ENCODE results near the gene FCF1.
"Not testable (repeated sequence)": the region's sequence is repeated elsewhere in the genome, so short reads cannot be mapped to it uniquely, and the experiment has no call there.

Gene FCF1

GRCh38 chr14:74702293-74702692 is 10.7 kb upstream of the FCF1 start:
- no peak for FAIRE-seq

GRCh38 chr14:74703043-74703442 is 9.9 kb upstream of the FCF1 start:
- FAIRE-seq, result no peak

- no peak for FAIRE-seq
Measured at GRCh38 chr14:74704656-74705055, 8.3 kb upstream of the FCF1 start.

GRCh38 chr14:74705613-74706500 is 7.1 kb upstream of the FCF1 start:
- no peak for FAIRE-seq

- FAIRE-seq, result no peak
Measured at GRCh38 chr14:74710480-74710879, 2.5 kb upstream of the FCF1 start.

- no peak for FAIRE-seq
Measured at GRCh38 chr14:74711651-74712050, 1.3 kb upstream of the FCF1 start.

GRCh38 chr14:74713395-74713735 is 421 bp downstream of the FCF1 start:
- peak; percentile 13 for FAIRE-seq

- no peak for FAIRE-seq
Measured at GRCh38 chr14:74720526-74720925, 7.6 kb downstream of the FCF1 start.

- FAIRE-seq, result no peak
Measured at GRCh38 chr14:74723134-74723533, 10.2 kb downstream of the FCF1 start.

GRCh38 chr14:74732387-74732786 is 19.4 kb downstream of the FCF1 start:
- no peak for FAIRE-seq

GRCh38 chr14:74733221-74733620 is 20.3 kb downstream of the FCF1 start:
- no peak for FAIRE-seq

GRCh38 chr14:74735125-74735524 is 22.2 kb downstream of the FCF1 start:
- no peak for FAIRE-seq

- FAIRE-seq, result no peak
Measured at GRCh38 chr14:74737753-74738325, 24.9 kb downstream of the FCF1 start.

GRCh38 chr14:74739293-74740030 is 26.5 kb downstream of the FCF1 start:
- no peak for FAIRE-seq

- no peak for FAIRE-seq
Measured at GRCh38 chr14:74747237-74747636, 34.3 kb downstream of the FCF1 start.

GRCh38 chr14:74754157-74754556 is 41.2 kb downstream of the FCF1 start:
- FAIRE-seq, result no peak

GRCh38 chr14:74754899-74755298 is 42.0 kb downstream of the FCF1 start:
- no peak for FAIRE-seq

- FAIRE-seq, result no peak
Measured at GRCh38 chr14:74756326-74756725, 43.4 kb downstream of the FCF1 start.

- not testable (repeated sequence) for FAIRE-seq
Measured at GRCh38 chr14:74758505-74758904, 45.6 kb downstream of the FCF1 start.

- FAIRE-seq, result peak; percentile 53
Measured at GRCh38 chr14:74762917-74763802, 50.2 kb downstream of the FCF1 start, which contains the start of gene YLPM1. YLPM1 (plus strand) TSS chr14:74763316; CDS start chr14:74763490, 174 bp downstream.

GRCh38 chr14:74763803-74764531 is 51.0 kb downstream of the FCF1 start:
- no peak for FAIRE-seq

GRCh38 chr14:74765721-74766120 is 52.8 kb downstream of the FCF1 start:
- FAIRE-seq, result no peak

Measured in islet of Langerhans (tissue), 1 donor.